K562 (cell line): ENCODE measurements around the gene ZP3. TPM values are rescaled to one million over a fixed set of nuclear protein-coding genes. Genes with fewer than 3 reads are reported as not detected.
A peak's percentile ranks its signal among the peaks of the same experiment; 100 is the strongest.
"Not testable (repeated sequence)": the region's sequence is repeated elsewhere in the genome, so short reads cannot be mapped to it uniquely, and the experiment has no call there.

Source experiments
- ATAC-seq: fragments of 200-7000 bp; cut with Tn5 transposase; 3 replicates; pipeline ENCODE4 v1.9.1; 2020; ENCODE audit warnings: moderate library complexity
- BruUV-seq: library from RNA; stranded (reverse); fragments of 400-500 nt; replicated peaks from 2 replicates; lab custom pipeline; 2021; lab: Mats Ljungman, UMichigan
- CTCF ChIA-PET: fragments of 300-600 bp; formaldehyde crosslinking; extraction: SDS; loops from one replicate; lab custom pipeline; 2021; ENCODE audit warnings: low intra/inter-chr PET ratio; lab: Yijun Ruan, JAX
- POLR2A ChIA-PET: fragments of 300-600, 350-650 bp; sonication (Branson Sonifier 250); formaldehyde crosslinking; extraction: SDS; loops from one replicate; lab custom pipeline; 2021; ENCODE audit warnings: antibody characterized with exemption, inconsistent platforms; lab: Yijun Ruan, JAX
- DNase-seq, 4 experiments: peaks; one replicate each; pipeline versions ENCODE4 v3.0.0 to v3.0.0-alpha.2; 2011 to 2018; ENCODE audit warnings: low spot score in 3 of 4, mixed read lengths in 3 of 4; ENCODE audit errors: extremely low read depth in 1 of 4
- FAIRE-seq: peaks from 2 replicates; lab custom pipeline; 2011; peaks lifted over from hg19 to GRCh38; lab: Jason Lieb, UNC
- H2AFZ ChIP-seq: 2 replicates; pipeline ENCODE4 v1.6.0; 2011; ENCODE audit warnings: low read depth, low read length, control low read depth, inconsistent platforms
- H3K27ac ChIP-seq: fragments of 200-600 bp; 3 replicates; pipeline ENCODE4 v1.8.0; 2011; ENCODE audit warnings: low read depth, mild to moderate bottlenecking, control low read depth, inconsistent platforms, low read length, moderate library complexity, mixed read lengths; ENCODE audit errors: extremely low read depth
- H3K27me3 ChIP-seq, 2 experiments: fragments of 300-600 bp in 1 of 2; 2 replicates in 1 of 2; 3 replicates in 1 of 2; pipeline versions ENCODE4 v1.6.0 to v1.8.0; 2011; ENCODE audit warnings: inconsistent platforms in 2 of 2, low read length in 2 of 2, mild to moderate bottlenecking in 1 of 2, mixed read lengths in 1 of 2, moderate library complexity in 1 of 2; ENCODE audit not compliant: control insufficient read depth in 2 of 2, insufficient read depth in 2 of 2
- H3K36me3 ChIP-seq: fragments of 300-600 bp; 3 replicates; pipeline ENCODE4 v1.8.0; 2011; ENCODE audit warnings: mild to moderate bottlenecking, low read length, inconsistent platforms; ENCODE audit not compliant: control insufficient read depth, insufficient read depth
- H3K4me1 ChIP-seq, 2 experiments: fragments of 200-600 bp in 1 of 2; replicated peaks in 1 of 2; 2 replicates in 1 of 2; 3 replicates in 1 of 2; pipeline versions ENCODE4 v1.5.1 to v1.8.0; 2011; ENCODE audit warnings: inconsistent platforms in 2 of 2, low read length in 2 of 2, mild to moderate bottlenecking in 1 of 2, mixed read lengths in 1 of 2, moderate library complexity in 1 of 2; ENCODE audit not compliant: control insufficient read depth in 2 of 2, insufficient read depth in 2 of 2
- H3K4me2 ChIP-seq: 2 replicates; pipeline ENCODE4 v1.6.1; 2011; ENCODE audit warnings: low read length, control low read depth, inconsistent platforms, mixed read lengths; ENCODE audit not compliant: insufficient read depth
- H3K4me3 ChIP-seq: fragments of 200-600 bp; sonication (generic), shearing (Covaris generic); 2 replicates; pipeline ENCODE4 v1.5.1; 2016; ENCODE audit warnings: control low read depth, inconsistent platforms
- H3K79me2 ChIP-seq: fragments of 200-600 bp; 3 replicates; pipeline ENCODE4 v1.8.0; 2011; ENCODE audit warnings: low read length, inconsistent platforms; ENCODE audit not compliant: control insufficient read depth, insufficient read depth
- H3K9ac ChIP-seq, 2 experiments: 2 replicates each; pipeline versions ENCODE4 v1.6.0 to v1.6.1; 2011; ENCODE audit warnings: low read depth in 2 of 2, low read length in 2 of 2, control low read depth in 1 of 2, inconsistent platforms in 1 of 2, mild to moderate bottlenecking in 1 of 2, mixed read lengths in 1 of 2; ENCODE audit not compliant: insufficient read depth in 1 of 2
- H3K9me1 ChIP-seq: one replicate; pipeline ENCODE4 v1.6.0; 2011; ENCODE audit warnings: inconsistent platforms, mild to moderate bottlenecking, low read length, moderate library complexity; ENCODE audit not compliant: control insufficient read depth, insufficient read depth
- H3K9me3 ChIP-seq: replicated peaks from 2 replicates; pipeline ENCODE4 v1.5.1; 2011; ENCODE audit warnings: low read depth, low read length, inconsistent platforms; ENCODE audit not compliant: control insufficient read depth, insufficient read depth
- H4K20me1 ChIP-seq: replicated peaks from 2 replicates; pipeline ENCODE4 v1.6.1; 2011; ENCODE audit warnings: low read length, inconsistent platforms, mixed read lengths; ENCODE audit not compliant: control insufficient read depth, insufficient read depth
- WGBS: fragments of 100-300 bp; shearing (Covaris generic); methylation state at CpG from one replicate; pipeline ENCODE4 v1.1.6; 2016; ENCODE audit warnings: low coverage, mixed read lengths; ENCODE audit not compliant: insufficient coverage; ENCODE audit errors: missing lambda C conversion rate; 5-methylcytosine and 5-hydroxymethylcytosine counted together
- in situ Hi-C: fragments of 300-500 bp; cut with MboI; formaldehyde crosslinking; loops from 4 replicates; pipeline ENCODE4 v1.15.0; 2018; ENCODE audit warnings: inconsistent platforms, mixed read lengths
- intact Hi-C: fragments of 100-400 bp; cut with micrococcal nuclease; formaldehyde crosslinking; loops from 2 replicates; pipeline ENCODE4 v1.14.2; 2022
- polyA plus RNA-seq, 8 experiments: library from polyadenylated mRNA; depleted of rRNA in 4 of 8; stranded (reverse) in 5 of 8; unstranded in 3 of 8; fragments of >200 nt; fragmentation: Nextera tagmentation in 2 of 8; fragmentation: Illumina TruSeq in 1 of 8; extraction: Ambion mirVana in 2 of 8; extraction: Trizol in 1 of 8; gene quantifications; 2 replicates each; pipeline versions ENCODE4 v1.2.1 to v1.2.3, GENCODE V29; 2011 to 2014; ENCODE audit warnings: inconsistent platforms in 1 of 8, missing spikeins in 1 of 8
- total RNA-seq, 7 experiments: library from RNA; depleted of rRNA in 6 of 7; stranded (reverse); fragments of >200 nt in 6 of 7; fragmentation: Illumina TruSeq in 2 of 7; extraction: Trizol in 2 of 7; gene quantifications; 2 replicates each; pipeline versions ENCODE4 v1.2.1 to v1.2.3, GENCODE V29; 2011 to 2021; ENCODE audit warnings: low replicate concordance in 1 of 7

ZP3 gene
- total and polyA plus RNA-seq, 9 of the 15 experiments (the other 6 are each of a cell fraction or from before 2014, with no cell fraction given): 1.4 to 3.8 (median 2.4) TPM

GRCh38 chr7:76467743-76468404, 43.1 kb downstream of the ZP3 start:
- H2AFZ ChIP-seq, H3K27me3 ChIP-seq, H3K9me3 ChIP-seq, BruUV-seq, H4K20me1 ChIP-seq, H3K79me2 ChIP-seq, H3K4me3 ChIP-seq, H3K9ac ChIP-seq, intact Hi-C loops, H3K36me3 ChIP-seq, CTCF ChIA-PET, in situ Hi-C loops, FAIRE-seq, H3K4me1 ChIP-seq, POLR2A ChIA-PET, ATAC-seq, H3K4me2 ChIP-seq, H3K9me1 ChIP-seq, H3K27ac ChIP-seq: not testable (repeated sequence)
- WGBS: 76% methylated on average over 9 of the region's 14 CpGs
- peak in 1 of 4 experiments; percentile 7 for DNase-seq

- intact Hi-C loops, H3K9me1 ChIP-seq, H3K9me3 ChIP-seq, H3K27ac ChIP-seq, H3K9ac ChIP-seq, ATAC-seq, H3K4me3 ChIP-seq, POLR2A ChIA-PET, in situ Hi-C loops, H2AFZ ChIP-seq, H4K20me1 ChIP-seq, DNase-seq, BruUV-seq, FAIRE-seq, H3K79me2 ChIP-seq, H3K4me1 ChIP-seq, H3K36me3 ChIP-seq, H3K4me2 ChIP-seq, CTCF ChIA-PET, H3K27me3 ChIP-seq: not testable (repeated sequence)
- WGBS: 84% methylated on average over 8 of the region's 10 CpGs
Measured at GRCh38 chr7:76471556-76472221, 46.9 kb downstream of the ZP3 start.

DNA sequence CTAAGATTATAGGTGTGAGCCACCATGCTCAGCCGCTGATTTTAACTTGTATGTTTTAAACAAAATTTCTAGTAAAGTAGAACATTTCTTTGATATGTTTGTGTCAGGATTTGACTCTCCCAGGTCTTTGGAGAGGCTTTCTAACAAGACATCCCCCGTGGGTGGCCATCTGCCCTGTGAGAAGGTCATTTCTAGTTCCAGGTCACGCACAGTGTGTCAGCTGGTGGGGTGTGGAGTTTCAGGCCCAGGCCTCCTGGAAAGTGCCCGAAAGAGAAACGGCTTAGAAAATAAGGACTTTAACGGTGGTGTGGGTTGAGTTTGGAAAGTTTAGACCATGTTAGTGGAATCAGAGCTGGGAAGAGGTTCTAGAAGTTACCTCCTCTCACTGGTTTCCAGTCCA, 48.3 kb downstream of the ZP3 start:
- intact Hi-C loops, FAIRE-seq, H3K36me3 ChIP-seq, H4K20me1 ChIP-seq, H3K4me2 ChIP-seq, CTCF ChIA-PET, DNase-seq, H3K9me1 ChIP-seq, ATAC-seq, H3K4me3 ChIP-seq, H3K9me3 ChIP-seq, POLR2A ChIA-PET, H3K4me1 ChIP-seq, H3K9ac ChIP-seq, H3K27me3 ChIP-seq, in situ Hi-C loops, H2AFZ ChIP-seq, BruUV-seq, H3K27ac ChIP-seq, H3K79me2 ChIP-seq: not testable (repeated sequence)
- WGBS: 85% methylated on average over 2 of the region's 6 CpGs
